ENCODE results near the gene SPATA9. TPM values are rescaled to one million over a fixed set of nuclear protein-coding genes. Genes with fewer than 3 reads are reported as not detected.

SPATA9 gene
- total and polyA plus RNA-seq, 9 of the 15 experiments (the other 6 are each of a cell fraction or from before 2014, with no cell fraction given): 0.16 to 5.5 (median 0.39) TPM; not detected in 3

DNA sequence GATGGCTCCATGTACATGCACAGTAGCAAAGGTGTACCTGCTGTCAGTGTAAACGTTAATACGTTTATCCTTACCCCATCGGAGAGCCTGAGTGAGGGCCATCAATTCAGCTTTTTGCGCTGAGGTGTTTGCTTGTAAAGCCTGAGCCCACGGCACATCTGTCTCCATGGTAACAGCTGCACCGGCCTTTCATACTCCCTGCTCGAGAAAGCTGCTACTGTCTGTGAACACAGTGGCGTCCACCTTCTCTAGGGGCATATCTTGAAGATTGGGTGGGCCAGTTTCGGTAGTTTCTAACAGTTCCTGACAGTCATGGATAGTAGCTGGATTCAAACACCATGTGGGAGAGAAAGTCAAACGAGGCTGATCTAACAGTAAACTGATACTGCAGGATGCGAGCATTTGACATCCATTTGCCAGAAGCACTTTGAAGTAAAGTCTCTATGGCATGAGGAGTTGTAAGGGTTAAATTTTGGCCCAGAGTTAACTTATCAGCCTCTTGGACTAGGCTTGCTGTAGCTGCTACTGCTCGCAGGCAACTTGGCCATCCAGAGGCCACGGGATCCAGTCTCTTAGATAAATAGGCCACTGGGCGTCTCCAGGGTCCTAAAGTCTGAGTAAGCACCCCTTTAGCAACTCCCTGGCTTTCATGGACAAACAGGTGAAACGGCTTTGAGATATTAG lies 27.3 kb upstream of the SPATA9 start (continued):
- TF ChIP-seq, protein P1, sequence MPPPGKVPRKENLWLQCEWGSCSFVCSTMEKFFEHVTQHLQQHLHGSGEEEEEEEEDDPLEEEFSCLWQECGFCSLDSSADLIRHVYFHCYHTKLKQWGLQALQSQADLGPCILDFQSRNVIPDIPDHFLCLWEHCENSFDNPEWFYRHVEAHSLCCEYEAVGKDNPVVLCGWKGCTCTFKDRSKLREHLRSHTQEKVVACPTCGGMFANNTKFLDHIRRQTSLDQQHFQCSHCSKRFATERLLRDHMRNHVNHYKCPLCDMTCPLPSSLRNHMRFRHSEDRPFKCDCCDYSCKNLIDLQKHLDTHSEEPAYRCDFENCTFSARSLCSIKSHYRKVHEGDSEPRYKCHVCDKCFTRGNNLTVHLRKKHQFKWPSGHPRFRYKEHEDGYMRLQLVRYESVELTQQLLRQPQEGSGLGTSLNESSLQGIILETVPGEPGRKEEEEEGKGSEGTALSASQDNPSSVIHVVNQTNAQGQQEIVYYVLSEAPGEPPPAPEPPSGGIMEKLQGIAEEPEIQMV (tag; conservative IDR thresholded peaks at IDR 0.05; ENCODE audit: low read depth): no peak
- TF ChIP-seq, protein P2, sequence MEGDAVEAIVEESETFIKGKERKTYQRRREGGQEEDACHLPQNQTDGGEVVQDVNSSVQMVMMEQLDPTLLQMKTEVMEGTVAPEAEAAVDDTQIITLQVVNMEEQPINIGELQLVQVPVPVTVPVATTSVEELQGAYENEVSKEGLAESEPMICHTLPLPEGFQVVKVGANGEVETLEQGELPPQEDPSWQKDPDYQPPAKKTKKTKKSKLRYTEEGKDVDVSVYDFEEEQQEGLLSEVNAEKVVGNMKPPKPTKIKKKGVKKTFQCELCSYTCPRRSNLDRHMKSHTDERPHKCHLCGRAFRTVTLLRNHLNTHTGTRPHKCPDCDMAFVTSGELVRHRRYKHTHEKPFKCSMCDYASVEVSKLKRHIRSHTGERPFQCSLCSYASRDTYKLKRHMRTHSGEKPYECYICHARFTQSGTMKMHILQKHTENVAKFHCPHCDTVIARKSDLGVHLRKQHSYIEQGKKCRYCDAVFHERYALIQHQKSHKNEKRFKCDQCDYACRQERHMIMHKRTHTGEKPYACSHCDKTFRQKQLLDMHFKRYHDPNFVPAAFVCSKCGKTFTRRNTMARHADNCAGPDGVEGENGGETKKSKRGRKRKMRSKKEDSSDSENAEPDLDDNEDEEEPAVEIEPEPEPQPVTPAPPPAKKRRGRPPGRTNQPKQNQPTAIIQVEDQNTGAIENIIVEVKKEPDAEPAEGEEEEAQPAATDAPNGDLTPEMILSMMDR (IDR thresholded peaks at IDR 0.05 in 2 of 3, conservative IDR thresholded peaks at IDR 0.05 in 1 of 3; ENCODE audit: insufficient read depth in 2 of 3, low read depth in 1 of 3, low read length in 3 of 3): no peak
- no peak for TF ChIP-seq THRAP3 (IDR thresholded peaks at IDR 0.05; ENCODE audit: borderline replicate concordance)
- TF ChIP-seq, protein P3, sequence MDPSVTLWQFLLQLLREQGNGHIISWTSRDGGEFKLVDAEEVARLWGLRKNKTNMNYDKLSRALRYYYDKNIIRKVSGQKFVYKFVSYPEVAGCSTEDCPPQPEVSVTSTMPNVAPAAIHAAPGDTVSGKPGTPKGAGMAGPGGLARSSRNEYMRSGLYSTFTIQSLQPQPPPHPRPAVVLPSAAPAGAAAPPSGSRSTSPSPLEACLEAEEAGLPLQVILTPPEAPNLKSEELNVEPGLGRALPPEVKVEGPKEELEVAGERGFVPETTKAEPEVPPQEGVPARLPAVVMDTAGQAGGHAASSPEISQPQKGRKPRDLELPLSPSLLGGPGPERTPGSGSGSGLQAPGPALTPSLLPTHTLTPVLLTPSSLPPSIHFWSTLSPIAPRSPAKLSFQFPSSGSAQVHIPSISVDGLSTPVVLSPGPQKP (CRISPR knock-in tag; IDR thresholded peaks at IDR 0.05): no peak
- TF ChIP-seq KLF1 (tag; IDR thresholded peaks at IDR 0.05): no peak
- TF ChIP-seq, protein P4, sequence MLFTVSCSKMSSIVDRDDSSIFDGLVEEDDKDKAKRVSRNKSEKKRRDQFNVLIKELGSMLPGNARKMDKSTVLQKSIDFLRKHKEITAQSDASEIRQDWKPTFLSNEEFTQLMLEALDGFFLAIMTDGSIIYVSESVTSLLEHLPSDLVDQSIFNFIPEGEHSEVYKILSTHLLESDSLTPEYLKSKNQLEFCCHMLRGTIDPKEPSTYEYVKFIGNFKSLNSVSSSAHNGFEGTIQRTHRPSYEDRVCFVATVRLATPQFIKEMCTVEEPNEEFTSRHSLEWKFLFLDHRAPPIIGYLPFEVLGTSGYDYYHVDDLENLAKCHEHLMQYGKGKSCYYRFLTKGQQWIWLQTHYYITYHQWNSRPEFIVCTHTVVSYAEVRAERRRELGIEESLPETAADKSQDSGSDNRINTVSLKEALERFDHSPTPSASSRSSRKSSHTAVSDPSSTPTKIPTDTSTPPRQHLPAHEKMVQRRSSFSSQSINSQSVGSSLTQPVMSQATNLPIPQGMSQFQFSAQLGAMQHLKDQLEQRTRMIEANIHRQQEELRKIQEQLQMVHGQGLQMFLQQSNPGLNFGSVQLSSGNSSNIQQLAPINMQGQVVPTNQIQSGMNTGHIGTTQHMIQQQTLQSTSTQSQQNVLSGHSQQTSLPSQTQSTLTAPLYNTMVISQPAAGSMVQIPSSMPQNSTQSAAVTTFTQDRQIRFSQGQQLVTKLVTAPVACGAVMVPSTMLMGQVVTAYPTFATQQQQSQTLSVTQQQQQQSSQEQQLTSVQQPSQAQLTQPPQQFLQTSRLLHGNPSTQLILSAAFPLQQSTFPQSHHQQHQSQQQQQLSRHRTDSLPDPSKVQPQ (CRISPR knock-in tag; IDR thresholded peaks at IDR 0.05; ENCODE audit: borderline replicate concordance): no peak
- TF ChIP-seq, protein P5, sequence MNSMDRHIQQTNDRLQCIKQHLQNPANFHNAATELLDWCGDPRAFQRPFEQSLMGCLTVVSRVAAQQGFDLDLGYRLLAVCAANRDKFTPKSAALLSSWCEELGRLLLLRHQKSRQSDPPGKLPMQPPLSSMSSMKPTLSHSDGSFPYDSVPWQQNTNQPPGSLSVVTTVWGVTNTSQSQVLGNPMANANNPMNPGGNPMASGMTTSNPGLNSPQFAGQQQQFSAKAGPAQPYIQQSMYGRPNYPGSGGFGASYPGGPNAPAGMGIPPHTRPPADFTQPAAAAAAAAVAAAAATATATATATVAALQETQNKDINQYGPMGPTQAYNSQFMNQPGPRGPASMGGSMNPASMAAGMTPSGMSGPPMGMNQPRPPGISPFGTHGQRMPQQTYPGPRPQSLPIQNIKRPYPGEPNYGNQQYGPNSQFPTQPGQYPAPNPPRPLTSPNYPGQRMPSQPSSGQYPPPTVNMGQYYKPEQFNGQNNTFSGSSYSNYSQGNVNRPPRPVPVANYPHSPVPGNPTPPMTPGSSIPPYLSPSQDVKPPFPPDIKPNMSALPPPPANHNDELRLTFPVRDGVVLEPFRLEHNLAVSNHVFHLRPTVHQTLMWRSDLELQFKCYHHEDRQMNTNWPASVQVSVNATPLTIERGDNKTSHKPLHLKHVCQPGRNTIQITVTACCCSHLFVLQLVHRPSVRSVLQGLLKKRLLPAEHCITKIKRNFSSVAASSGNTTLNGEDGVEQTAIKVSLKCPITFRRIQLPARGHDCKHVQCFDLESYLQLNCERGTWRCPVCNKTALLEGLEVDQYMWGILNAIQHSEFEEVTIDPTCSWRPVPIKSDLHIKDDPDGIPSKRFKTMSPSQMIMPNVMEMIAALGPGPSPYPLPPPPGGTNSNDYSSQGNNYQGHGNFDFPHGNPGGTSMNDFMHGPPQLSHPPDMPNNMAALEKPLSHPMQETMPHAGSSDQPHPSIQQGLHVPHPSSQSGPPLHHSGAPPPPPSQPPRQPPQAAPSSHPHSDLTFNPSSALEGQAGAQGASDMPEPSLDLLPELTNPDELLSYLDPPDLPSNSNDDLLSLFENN (IDR thresholded peaks at IDR 0.05; ENCODE audit: low read depth in 2 of 2, low read length in 2 of 2): no peak
- TF ChIP-seq, protein P6, sequence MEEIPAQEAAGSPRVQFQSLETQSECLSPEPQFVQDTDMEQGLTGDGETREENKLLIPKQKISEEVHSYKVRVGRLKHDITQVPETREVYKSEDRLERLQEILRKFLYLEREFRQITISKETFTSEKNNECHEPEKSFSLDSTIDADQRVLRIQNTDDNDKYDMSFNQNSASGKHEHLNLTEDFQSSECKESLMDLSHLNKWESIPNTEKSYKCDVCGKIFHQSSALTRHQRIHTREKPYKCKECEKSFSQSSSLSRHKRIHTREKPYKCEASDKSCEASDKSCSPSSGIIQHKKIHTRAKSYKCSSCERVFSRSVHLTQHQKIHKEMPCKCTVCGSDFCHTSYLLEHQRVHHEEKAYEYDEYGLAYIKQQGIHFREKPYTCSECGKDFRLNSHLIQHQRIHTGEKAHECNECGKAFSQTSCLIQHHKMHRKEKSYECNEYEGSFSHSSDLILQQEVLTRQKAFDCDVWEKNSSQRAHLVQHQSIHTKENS (CRISPR knock-in tag; IDR thresholded peaks at IDR 0.05): no peak
- no peak for TF ChIP-seq ASH1L (IDR thresholded peaks at IDR 0.05; ENCODE audit: borderline replicate concordance, low read depth, partially characterized antibody)
- TF ChIP-seq HDAC8 (tag; IDR thresholded peaks at IDR 0.05): no peak
- TF ChIP-seq BDP1 (IDR thresholded peaks at IDR 0.05; ENCODE audit: insufficient read depth, insufficient read length): no peak
- TF ChIP-seq DNMT1 (IDR thresholded peaks at IDR 0.05): no peak
